GM21381 (cell line): Measurements from ENCODE around the gene SIGLEC11.

Experiments
- ATAC-seq: cut with Tn5 transposase; IDR thresholded peaks from one replicate; pipeline ENCODE4 v1.9.1; 2021; ENCODE audit warnings: mild to moderate bottlenecking, moderate library complexity; ENCODE audit not compliant: unreplicated experiment

Gene SIGLEC11

DNA sequence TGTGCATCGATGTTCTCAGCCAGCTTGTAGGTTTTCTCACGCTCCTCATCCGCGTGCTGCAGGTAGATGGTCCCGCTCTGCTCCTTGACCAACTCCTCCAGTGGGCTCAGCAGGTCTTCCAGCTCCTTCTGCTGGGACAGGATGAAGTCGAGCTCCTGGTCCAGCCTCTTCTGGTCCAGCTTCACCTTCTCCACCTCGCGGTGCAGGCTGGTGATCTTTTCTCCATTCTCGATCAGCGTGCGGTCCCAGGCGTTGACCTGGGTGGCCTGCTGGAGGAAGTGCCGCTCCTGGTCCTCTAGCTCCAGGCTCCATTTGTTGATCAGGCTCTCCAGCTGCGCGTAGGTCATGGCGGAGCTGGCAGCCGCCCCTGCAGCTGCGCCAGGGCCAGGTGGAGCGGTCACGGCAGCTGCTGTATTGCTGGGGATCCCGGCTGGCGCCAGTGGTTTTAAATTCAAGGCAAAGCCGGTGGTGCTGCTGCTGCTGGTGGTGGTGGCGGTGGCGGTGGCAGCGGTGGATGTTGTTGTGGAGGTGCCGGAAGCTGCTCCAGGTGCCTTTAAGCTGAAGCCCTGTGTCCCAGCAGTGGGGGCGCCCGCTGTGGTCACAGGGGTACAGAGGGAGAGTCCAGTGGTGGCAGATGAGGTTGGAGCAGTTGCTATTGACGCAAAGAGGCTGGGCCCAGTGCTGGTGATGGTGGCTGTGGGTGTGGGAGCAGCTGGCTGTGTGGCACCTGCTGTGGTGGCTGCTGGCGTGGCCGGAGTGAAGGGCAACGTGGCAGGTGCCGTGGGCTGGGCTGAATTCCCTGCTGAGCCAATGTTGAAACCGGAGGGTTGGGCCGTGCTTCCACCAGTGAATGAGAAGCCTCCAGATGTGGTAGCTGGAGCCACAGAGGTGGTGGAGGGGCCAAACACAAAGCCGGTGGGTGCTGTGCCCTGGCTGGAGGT lies 52.2 kb downstream of the SIGLEC11 start:
- ATAC-seq, result no peak

DNA sequence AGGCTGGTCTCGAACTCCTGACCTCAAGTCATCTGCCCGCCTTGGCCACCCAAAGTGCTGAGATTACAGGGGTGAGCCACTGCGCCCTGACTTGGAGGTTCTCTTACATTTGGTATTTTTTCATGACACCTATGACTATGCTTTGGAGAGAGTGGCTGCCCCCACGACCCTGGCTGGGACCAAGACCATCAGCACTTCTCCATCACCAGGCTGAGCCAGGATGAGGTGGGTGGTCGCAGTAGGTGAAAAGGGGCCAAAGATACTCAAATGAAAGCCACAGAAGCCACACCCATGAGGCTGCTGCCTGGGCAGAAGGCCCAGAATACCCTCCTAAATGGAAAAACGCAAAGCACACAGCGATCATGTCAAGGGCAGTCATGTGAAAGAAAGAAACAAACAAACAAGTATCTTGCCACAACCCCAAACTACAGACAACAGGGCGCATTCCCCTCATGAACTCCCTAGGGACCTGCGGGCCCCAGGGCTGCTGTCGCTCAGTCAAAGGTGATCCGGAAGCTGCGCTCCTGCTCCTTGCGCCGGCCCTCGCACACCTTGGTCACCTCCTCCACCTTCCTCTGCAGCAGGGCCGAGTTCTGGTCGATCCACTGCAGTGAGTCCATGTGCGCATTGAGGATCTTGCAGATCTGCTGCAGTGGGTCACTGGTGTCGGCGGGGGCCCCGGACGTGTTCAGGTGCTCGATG lies 53.1 kb downstream of the SIGLEC11 start:
- ATAC-seq, result no peak

DNA sequence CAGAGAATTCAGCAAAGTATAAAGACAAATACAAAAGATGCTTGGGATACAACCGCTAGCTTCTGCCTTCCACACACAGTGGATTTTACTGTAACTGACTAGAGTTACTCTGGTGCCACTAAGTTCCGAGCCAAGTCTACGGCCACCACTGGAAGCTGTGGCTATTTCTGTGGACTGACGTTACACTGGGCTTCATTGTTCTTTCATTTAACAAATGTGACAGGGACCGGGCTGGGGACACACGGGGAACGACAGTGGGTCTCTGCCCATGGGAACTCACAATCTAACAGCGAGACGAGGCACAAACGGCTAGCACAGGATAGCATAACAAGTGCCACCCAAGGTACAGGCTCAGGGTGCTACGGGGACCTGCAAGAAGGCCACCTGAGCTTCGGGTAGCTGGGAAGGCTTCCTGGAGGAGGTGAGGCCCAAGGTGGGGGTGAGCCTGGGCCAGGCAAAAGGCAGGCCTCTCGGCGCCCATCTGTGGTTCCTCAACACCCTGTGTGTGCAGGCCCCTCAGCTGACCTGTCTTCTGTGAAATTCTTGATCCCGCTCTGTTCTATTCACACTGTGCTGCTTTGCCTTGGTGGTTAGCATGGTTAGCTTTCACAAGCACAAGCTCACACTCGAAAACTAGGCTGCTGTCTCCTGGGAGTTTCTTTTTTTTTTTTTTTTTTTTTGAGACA lies 54.0 kb downstream of the SIGLEC11 start:
- no peak for ATAC-seq

DNA sequence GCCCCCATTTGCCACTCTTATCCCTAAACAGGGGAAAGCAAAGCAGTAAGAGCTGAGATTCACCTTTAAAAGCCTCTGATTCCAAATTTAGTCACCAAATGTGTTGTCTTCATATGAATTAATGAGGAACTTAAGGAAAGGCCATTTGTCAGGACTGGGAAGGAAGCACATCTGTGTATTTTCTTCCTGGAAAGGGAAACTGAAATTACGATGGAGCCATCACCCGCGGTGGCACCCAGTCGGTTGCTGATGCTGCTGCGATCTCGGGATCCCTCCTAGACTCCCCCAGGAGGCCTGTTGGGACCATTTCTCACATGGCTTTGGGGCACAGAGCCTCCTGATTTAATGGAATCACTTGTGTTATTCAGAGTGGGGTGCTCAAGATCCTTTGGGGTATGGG lies 56.8 kb downstream of the SIGLEC11 start:
- no peak for ATAC-seq
